Right atrium auricular region (tissue), 2 donors: ENCODE measurements around the gene PCA3. TPM values are rescaled to one million over a fixed set of nuclear protein-coding genes. Genes with fewer than 3 reads are reported as not detected.

Source experiments
- DNase-seq: peaks from one replicate; pipeline ENCODE4 v3.0.0-alpha.2; 2019; ENCODE audit warnings: low spot score
- H3K27ac ChIP-seq, 2 donors: fragments of 200-600 bp; sonication (generic); 1 replicate in 1 of 2; 2 replicates in 1 of 2; pipeline ENCODE4 v1.5.1; 2016 to 2019
- H3K27me3 ChIP-seq, 2 donors: fragments of 200-600 bp; sonication (generic); one replicate each; pipeline versions ENCODE4 v1.5.1 to v1.6.0; 2017 to 2019
- H3K36me3 ChIP-seq: fragments of 200-600 bp; sonication (generic); one replicate; pipeline ENCODE4 v1.5.1; 2016
- H3K4me1 ChIP-seq, 2 donors: fragments of 200-600 bp; sonication (generic); one replicate each; pipeline versions ENCODE4 v1.5.1 to v1.6.0; 2017 to 2019
- H3K4me3 ChIP-seq, 2 donors: fragments of 200-600 bp; sonication (generic); 1 replicate in 1 of 2; 2 replicates in 1 of 2; pipeline ENCODE4 v1.5.1; 2017 to 2019; ENCODE audit warnings: mild to moderate bottlenecking in 1 of 2, moderate library complexity in 1 of 2
- H3K9me3 ChIP-seq, 2 donors: fragments of 200-600 bp; sonication (generic); one replicate each; pipeline ENCODE4 v1.5.1; 2019
- total RNA-seq, 2 donors: library from RNA; depleted of rRNA; stranded (reverse); fragments of >200 nt; gene quantifications; one replicate each; pipeline ENCODE4 v1.1.0, GENCODE V29; 2016
- TF ChIP-seq, protein P1 (sequence below), 2 donors: fragments of 200-600 bp; sonication (generic); IDR thresholded peaks; one replicate each; pipeline ENCODE4 v1.5.1; 2019; ENCODE audit warnings: antibody characterized with exemption in 2 of 2

Gene PCA3
- total RNA-seq, 2 donors from 2014 or later: not detected

DNA sequence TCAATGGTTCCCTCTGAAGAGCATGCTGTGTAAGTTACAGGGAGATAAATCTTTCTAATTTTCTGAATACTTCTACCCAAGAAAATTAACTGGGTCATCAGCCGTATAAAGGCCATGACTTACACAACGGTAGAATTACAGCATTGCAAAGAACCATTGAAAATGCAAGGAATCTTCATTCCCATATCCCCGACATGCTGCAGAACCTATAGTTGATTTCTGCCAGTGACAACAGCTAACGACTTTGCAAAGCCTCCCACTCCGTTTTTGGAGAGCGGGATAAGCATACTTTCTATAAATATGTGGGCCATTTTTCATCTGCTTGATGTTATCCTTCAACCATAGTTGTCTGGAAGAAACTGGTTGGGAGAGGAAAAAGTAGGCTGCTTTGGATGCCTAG, 56.2 kb downstream of the PCA3 start:
- H3K27me3 ChIP-seq: no peaks in the 10 kb centered on the region
- TF ChIP-seq, protein P1, sequence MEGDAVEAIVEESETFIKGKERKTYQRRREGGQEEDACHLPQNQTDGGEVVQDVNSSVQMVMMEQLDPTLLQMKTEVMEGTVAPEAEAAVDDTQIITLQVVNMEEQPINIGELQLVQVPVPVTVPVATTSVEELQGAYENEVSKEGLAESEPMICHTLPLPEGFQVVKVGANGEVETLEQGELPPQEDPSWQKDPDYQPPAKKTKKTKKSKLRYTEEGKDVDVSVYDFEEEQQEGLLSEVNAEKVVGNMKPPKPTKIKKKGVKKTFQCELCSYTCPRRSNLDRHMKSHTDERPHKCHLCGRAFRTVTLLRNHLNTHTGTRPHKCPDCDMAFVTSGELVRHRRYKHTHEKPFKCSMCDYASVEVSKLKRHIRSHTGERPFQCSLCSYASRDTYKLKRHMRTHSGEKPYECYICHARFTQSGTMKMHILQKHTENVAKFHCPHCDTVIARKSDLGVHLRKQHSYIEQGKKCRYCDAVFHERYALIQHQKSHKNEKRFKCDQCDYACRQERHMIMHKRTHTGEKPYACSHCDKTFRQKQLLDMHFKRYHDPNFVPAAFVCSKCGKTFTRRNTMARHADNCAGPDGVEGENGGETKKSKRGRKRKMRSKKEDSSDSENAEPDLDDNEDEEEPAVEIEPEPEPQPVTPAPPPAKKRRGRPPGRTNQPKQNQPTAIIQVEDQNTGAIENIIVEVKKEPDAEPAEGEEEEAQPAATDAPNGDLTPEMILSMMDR (IDR thresholded peaks at IDR 0.05): no peak
- H3K36me3 ChIP-seq: no peaks in the 10 kb centered on the region
- no peak overlapping the region for H3K4me3 ChIP-seq
- H3K27ac ChIP-seq: no peak overlapping the region
- peaks cover 0 to 9% of the 10 kb centered on the region in 2 donors for H3K4me1 ChIP-seq
- DNase-seq: no peak
- H3K9me3 ChIP-seq: no peaks in the 10 kb centered on the region

DNA sequence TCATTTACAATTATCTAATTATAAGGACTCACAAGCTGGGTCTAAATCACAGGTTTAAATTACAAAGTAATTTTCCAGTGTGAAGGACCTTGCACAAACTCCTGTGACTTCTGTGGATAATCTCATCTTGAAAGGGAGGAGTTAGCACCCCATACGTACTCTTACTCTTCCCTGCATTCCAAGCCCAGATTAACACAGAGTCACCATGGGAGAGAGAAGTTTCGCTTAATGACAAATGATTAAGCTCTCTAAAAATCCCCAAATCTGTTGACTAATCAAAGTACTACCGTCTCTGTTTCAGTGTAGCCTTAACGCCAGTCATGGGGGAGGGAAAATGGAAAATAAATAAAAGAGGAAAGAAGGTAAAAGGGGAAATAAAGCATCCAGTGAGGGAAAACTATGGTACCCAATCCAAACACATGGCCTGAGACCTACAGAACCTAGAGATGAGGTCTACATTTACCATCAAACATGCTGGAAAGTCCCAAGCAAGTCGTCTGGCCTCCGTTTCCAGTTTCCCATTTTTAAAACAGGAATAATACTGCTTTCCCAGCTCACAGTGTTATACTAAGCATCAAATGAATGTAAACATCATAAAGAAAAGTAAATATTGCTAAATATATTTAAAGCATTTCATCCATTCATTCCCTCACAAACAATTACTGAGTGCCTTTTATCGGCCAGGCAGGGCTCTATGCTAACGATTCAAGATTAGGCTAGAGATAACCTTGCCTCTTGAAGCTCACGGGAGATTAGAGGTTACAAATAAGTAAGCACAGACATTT, 63.2 kb downstream of the PCA3 start:
- Histone ChIP-seq H3K9me3 (no peaks in the 10 kb centered on the region), H3K4me3 (no peak overlapping the region), H3K4me1 (no peaks in the 10 kb centered on the region), H3K27me3 (no peaks in the 10 kb centered on the region), H3K27ac (no peak overlapping the region), H3K36me3 (no peaks in the 10 kb centered on the region)
- no peak for DNase-seq
- TF ChIP-seq, protein P1 (IDR thresholded peaks at IDR 0.05): no peak

DNA sequence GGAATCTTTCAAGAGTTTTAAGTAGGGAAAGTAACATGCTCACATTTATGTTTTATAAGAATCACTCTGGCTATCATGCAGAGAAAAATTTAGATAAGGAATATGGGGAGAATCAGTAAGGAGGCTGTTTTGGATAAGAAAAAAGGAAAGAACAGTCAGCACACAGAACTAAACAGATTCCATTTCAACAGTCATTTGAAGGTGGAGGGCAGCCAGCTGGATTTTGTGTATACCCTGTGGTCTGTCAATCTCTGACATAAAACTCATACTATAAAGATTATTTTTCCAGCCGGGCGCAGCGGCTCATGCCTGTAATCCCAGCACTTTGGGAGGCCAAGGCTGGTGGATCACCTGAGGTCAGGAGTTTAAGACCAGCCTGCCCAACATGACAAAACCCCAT, 64.2 kb downstream of the PCA3 start:
- H3K4me1 ChIP-seq: no peaks in the 10 kb centered on the region
- DNase-seq: no peak
- no peaks in the 10 kb centered on the region for H3K27me3 ChIP-seq
- no peak overlapping the region for H3K4me3 ChIP-seq
- no peaks in the 10 kb centered on the region for H3K9me3 ChIP-seq
- no peaks in the 10 kb centered on the region for H3K36me3 ChIP-seq
- TF ChIP-seq, protein P1 (IDR thresholded peaks at IDR 0.05): no peak
- no peak overlapping the region for H3K27ac ChIP-seq

DNA sequence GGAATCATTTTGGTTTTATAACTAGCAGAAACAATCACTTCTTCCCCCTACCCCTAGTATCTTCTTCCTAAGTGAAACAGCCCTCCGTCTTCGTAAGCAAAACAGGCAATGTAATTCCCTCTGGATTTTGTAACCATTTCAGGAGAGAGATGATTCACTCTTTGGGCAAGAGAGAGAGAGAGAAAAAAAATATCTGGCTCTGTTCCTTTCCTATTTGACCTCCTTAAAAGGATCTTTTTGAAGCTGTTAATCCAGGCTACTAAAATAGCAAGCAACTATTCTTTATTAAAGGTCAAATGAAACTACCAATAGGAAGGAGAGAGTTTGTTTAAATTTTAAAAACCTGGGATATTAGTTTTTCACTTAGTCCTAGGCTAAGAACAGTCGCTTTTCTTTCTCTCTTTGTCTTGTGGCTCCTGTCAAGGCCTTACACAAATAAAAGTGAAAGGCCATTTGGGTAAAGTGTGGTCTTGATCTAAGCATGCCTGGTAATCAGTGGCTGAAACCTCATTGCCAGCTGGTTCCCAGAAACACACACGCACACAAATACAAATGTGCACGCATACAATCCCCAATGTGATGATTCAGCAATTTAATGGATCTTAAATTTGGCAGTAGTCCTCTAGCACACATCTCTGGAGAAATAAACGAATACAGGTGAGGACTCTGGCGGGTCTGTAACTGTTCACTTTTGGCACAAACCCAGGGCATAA, 71.5 kb downstream of the PCA3 start:
- H3K9me3 ChIP-seq: no peaks in the 10 kb centered on the region
- no peaks in the 10 kb centered on the region for H3K27me3 ChIP-seq
- peaks cover 0 to 19% of the 10 kb centered on the region in 2 donors for H3K4me1 ChIP-seq
- TF ChIP-seq, protein P1 (IDR thresholded peaks at IDR 0.05): no peak
- no peak for DNase-seq
- H3K36me3 ChIP-seq: no peaks in the 10 kb centered on the region
- peak overlapping the region; percentile 63 to 68 for H3K27ac ChIP-seq
- H3K4me3 ChIP-seq: no peak overlapping the region

Other genes starting within 250 kb of the PCA3 start
- 10 to 100 TPM; 15.4 to 28.5 TPM for gene PRUNE2, start 141.7 kb downstream of the PCA3 start, total RNA-seq